Suprapubic skin (tissue), 4 donors: Measurements from ENCODE around the gene KIAA0513. TPM values are rescaled to one million over a fixed set of nuclear protein-coding genes. Genes with fewer than 3 reads are reported as not detected.

ENCODE experiments used
- DNase-seq, 2 donors: peaks; one replicate each; pipeline ENCODE4 v3.0.0-alpha.2; 2019; ENCODE audit warnings: low spot score in 2 of 2
- H3K27ac ChIP-seq: fragments of 200-600 bp; sonication (generic); one replicate; pipeline ENCODE4 v1.5.1; 2019
- H3K27me3 ChIP-seq: fragments of 200-600 bp; sonication (generic); one replicate; pipeline ENCODE4 v1.5.1; 2019
- H3K36me3 ChIP-seq: fragments of 200-600 bp; sonication (generic); one replicate; pipeline ENCODE4 v1.5.1; 2019
- H3K4me1 ChIP-seq: fragments of 200-600 bp; sonication (generic); one replicate; pipeline ENCODE4 v1.5.1; 2019
- H3K4me3 ChIP-seq: fragments of 200-600 bp; sonication (generic); one replicate; pipeline ENCODE4 v1.5.1; 2019; ENCODE audit warnings: mild to moderate bottlenecking
- H3K9me3 ChIP-seq: fragments of 200-600 bp; sonication (generic); one replicate; pipeline ENCODE4 v1.5.1; 2019
- CTCF ChIP-seq, 2 donors: fragments of 200-600 bp in 1 of 2; fragments of 450-650 bp in 1 of 2; sonication (generic) in 1 of 2; IDR thresholded peaks; one replicate each; pipeline ENCODE4 v1.5.1; 2016 to 2019; ENCODE audit warnings: antibody characterized with exemption in 2 of 2, mild to moderate bottlenecking in 1 of 2, moderate library complexity in 1 of 2
- EP300 ChIP-seq: sonication (generic); formaldehyde crosslinking; IDR thresholded peaks from one replicate; pipeline ENCODE4 v1.6.1; 2017; ENCODE audit warnings: antibody characterized with exemption
- POLR2A ChIP-seq, 2 donors: fragments of 450-650 bp; IDR thresholded peaks; one replicate each; pipeline ENCODE4 v1.6.1; 2017; ENCODE audit warnings: antibody characterized with exemption in 2 of 2, mild to moderate bottlenecking in 2 of 2, moderate library complexity in 2 of 2
- POLR2AphosphoS5 ChIP-seq, 3 donors: sonication (generic); formaldehyde crosslinking; IDR thresholded peaks; one replicate each; pipeline ENCODE4 v1.6.1; 2017; ENCODE audit warnings: antibody characterized with exemption in 3 of 3
- whole genome bisulfite sequencing: methylation state at CpG from one replicate; pipeline ENCODE4 v1.1.5; 2018; 5-methylcytosine and 5-hydroxymethylcytosine counted together
- total RNA-seq, 4 donors: library from RNA; depleted of rRNA; stranded (reverse); fragments of >200 nt; gene quantifications; one replicate each; pipeline ENCODE4 v1.1.0, GENCODE V29; 2016

Gene KIAA0513
- total RNA-seq, 4 donors from 2014 or later, result 23.7 to 32.3 (median 26.6) TPM

- H3K27me3 ChIP-seq, result no peaks in the 10 kb centered on the region
- no peak overlapping the region for H3K27ac ChIP-seq
- H3K4me3 ChIP-seq, result no peak overlapping the region
- no peak for DNase-seq
- H3K36me3 ChIP-seq, result peaks cover 20% of the 10 kb centered on the region
- H3K4me1 ChIP-seq, result peaks cover 3% of the 10 kb centered on the region
- TF ChIP-seq CTCF (IDR thresholded peaks at IDR 0.05) (no peak), EP300 (no peak), POLR2A (IDR thresholded peaks at IDR 0.05) (no peak), POLR2AphosphoS5 (IDR thresholded peaks at IDR 0.05) (no peak)
- H3K9me3 ChIP-seq, result no peaks in the 10 kb centered on the region
- WGBS, result 87% methylated on average over 22 of the region's 31 CpGs
Observed at GRCh38 chr16:85088570-85089199, 61.1 kb downstream of the KIAA0513 start.

GRCh38 chr16:85089525-85089924 is 61.9 kb downstream of the KIAA0513 start:
- DNase-seq, result no peak
- TF ChIP-seq CTCF (IDR thresholded peaks at IDR 0.05), result no peak
- TF ChIP-seq POLR2AphosphoS5 (IDR thresholded peaks at IDR 0.05), result no peak
- no peak for TF ChIP-seq POLR2A (IDR thresholded peaks at IDR 0.05)
- TF ChIP-seq EP300, result no peak
- Histone ChIP-seq H3K27ac (no peak overlapping the region), H3K27me3 (peaks cover 3% of the 10 kb centered on the region), H3K9me3 (no peaks in the 10 kb centered on the region), H3K36me3 (peaks cover 20% of the 10 kb centered on the region), H3K4me3 (no peak overlapping the region), H3K4me1 (peaks cover 3% of the 10 kb centered on the region)
- WGBS, result 77% methylated on average over 16 of the region's 16 CpGs

GRCh38 chr16:85090181-85090580 is 62.6 kb downstream of the KIAA0513 start:
- Histone ChIP-seq H3K27ac (no peak overlapping the region), H3K27me3 (peaks cover 9% of the 10 kb centered on the region), H3K4me1 (peaks cover 3% of the 10 kb centered on the region), H3K9me3 (no peaks in the 10 kb centered on the region), H3K4me3 (no peak overlapping the region), H3K36me3 (peaks cover 20% of the 10 kb centered on the region)
- WGBS, result 80% methylated on average over 13 of the region's 13 CpGs
- TF ChIP-seq EP300 (no peak), POLR2A (IDR thresholded peaks at IDR 0.05) (no peak), POLR2AphosphoS5 (IDR thresholded peaks at IDR 0.05) (no peak), CTCF (IDR thresholded peaks at IDR 0.05) (no peak)
- no peak for DNase-seq

GRCh38 chr16:85090873-85091521 is 63.4 kb downstream of the KIAA0513 start:
- Histone ChIP-seq H3K36me3 (peaks cover 20% of the 10 kb centered on the region), H3K27ac (no peak overlapping the region), H3K4me1 (peaks cover 3% of the 10 kb centered on the region), H3K27me3 (peaks cover 11% of the 10 kb centered on the region), H3K4me3 (no peak overlapping the region), H3K9me3 (no peaks in the 10 kb centered on the region)
- TF ChIP-seq POLR2A (IDR thresholded peaks at IDR 0.05) (no peak), EP300 (no peak), CTCF (IDR thresholded peaks at IDR 0.05) (no peak), POLR2AphosphoS5 (IDR thresholded peaks at IDR 0.05) (no peak)
- no peak for DNase-seq
- WGBS, result 91% methylated on average over 6 of the region's 8 CpGs

- H3K9me3 ChIP-seq, result no peaks in the 10 kb centered on the region
- DNase-seq, result no peak
- 92% methylated on average over 7 of the region's 7 CpGs for WGBS
Observed at GRCh38 chr16:85091522-85091910, 63.9 kb downstream of the KIAA0513 start.

More at GRCh38 chr16:85091522-85091910, 63.9 kb downstream of the KIAA0513 start:
- Histone ChIP-seq H3K27ac (no peak overlapping the region), H3K36me3 (peaks cover 20% of the 10 kb centered on the region), H3K4me1 (peaks cover 3% of the 10 kb centered on the region), H3K27me3 (peaks cover 11% of the 10 kb centered on the region), H3K4me3 (no peak overlapping the region)
- TF ChIP-seq CTCF (IDR thresholded peaks at IDR 0.05) (no peak), EP300 (no peak), POLR2AphosphoS5 (IDR thresholded peaks at IDR 0.05) (no peak), POLR2A (IDR thresholded peaks at IDR 0.05) (no peak)
